Adipose tissue (tissue), 3 donors: Measurements from ENCODE around the gene RBM11. TPM values are rescaled to one million over a fixed set of nuclear protein-coding genes. Genes with fewer than 3 reads are reported as not detected.
"Not testable (repeated sequence)": the region's sequence is repeated elsewhere in the genome, so short reads cannot be mapped to it uniquely, and the experiment has no call there.

Experiments used
- H3K27ac ChIP-seq: one replicate; pipeline ENCODE4 v1.5.1; 2013; ENCODE audit warnings: low read depth, low read length
- WGBS, 3 donors: extraction: QIAGEN DNeasy Blood & Tissue Kit; methylation state at CpG; one replicate each; pipeline ENCODE4 v1.1.7; 2013; 5-methylcytosine and 5-hydroxymethylcytosine counted together
- polyA plus RNA-seq, 3 donors: library from polyadenylated mRNA; stranded (reverse); fragments of 200-250 nt; gene quantifications; one replicate each; pipeline ENCODE4 v1.2.3, GENCODE V29; 2013
- donor health status: healthy with polysubstance abuse.
- donor health status: Bipolar disorder and iron deficiency.
- donor health status: healthy.

The RBM11 gene
- polyA plus RNA-seq = under 1 TPM in 2 of 3 donors, not detected in 1; 0.56 to 0.62 TPM

DNA sequence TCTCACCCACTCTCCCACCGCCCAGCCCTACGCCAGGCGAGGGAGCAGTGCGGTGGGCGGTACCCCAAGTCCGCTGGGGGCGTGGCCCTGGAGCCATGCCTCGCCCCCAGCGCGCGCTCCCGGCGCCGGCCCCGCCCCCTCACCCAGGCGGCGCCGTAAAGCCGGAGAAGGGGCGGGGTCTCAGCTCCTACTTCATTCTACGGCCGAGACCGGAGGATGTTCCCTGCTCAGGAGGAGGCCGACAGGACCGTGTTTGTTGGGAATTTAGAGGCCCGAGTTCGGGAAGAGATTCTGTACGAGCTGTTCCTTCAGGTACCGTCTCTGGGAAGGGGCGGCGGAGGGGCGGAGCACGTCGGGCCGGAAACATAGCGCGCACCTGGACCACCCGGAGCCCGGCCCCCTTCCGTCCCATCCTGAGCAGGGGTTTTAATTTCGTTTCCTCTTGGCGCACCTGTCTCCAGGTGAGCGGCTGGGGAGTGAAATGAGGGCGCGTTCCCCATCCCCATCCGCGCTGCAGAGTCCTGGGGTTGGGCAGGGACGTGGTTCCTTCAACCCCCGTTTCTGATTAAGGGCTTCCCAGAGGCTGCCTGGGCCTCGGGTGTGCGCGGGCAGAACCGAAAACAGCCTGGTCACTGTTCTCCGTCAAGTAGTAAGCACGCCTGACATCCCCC, at the start of gene RBM11:
Gene RBM11 (plus strand): TSS at position 187 of the 671 bp plus-strand sequence. CDS start 30 bp downstream, at position 217.
- H3K27ac ChIP-seq = no peak within 1 kb of the TSS
- WGBS, 3 donors = 1% methylated on average over 55 of the region's 55 CpGs

GRCh38 chr21:14166463-14167223, 49.3 kb upstream of the RBM11 start:
- 78 to 88% (median 87%) methylated on average over 16 of the region's 16 CpGs for WGBS, 3 donors
- H3K27ac ChIP-seq = not testable (repeated sequence)

GRCh38 chr21:14206222-14206621, 9.7 kb upstream of the RBM11 start:
- H3K27ac ChIP-seq = no peak overlapping the region

GRCh38 chr21:14210738-14211137, 5.2 kb upstream of the RBM11 start, which contains the start of gene LIPI:
TSS of gene LIPI (minus strand) at chr21:14210955. CDS start at chr21:14210845, 110 bp downstream.
- WGBS, 3 donors = 79 to 90% (median 88%) methylated on average over 1 of the region's 1 CpG
- no peak within 1 kb of the TSS for H3K27ac ChIP-seq

GRCh38 chr21:14213164-14213563, 2.8 kb upstream of the RBM11 start:
- H3K27ac ChIP-seq = no peak overlapping the region

DNA sequence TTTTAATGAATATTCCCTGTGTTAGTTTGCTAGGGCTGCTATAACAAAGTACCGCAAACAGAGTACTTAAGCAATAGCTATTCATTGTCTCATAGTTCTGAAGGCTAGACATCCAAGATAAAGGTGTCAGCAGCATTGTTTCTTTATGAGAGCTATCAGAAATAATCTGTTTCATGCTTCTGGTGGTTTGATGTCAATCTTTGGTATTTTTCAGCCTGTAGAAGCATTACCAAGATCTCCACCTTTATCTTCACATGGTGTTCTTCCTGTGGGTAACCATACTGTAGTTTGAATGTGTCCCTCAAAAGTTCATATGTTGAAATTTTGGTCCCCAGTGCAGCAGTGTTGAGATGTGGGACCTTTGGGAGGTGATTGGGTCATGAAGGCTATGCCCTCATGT, 7.4 kb downstream of the RBM11 start:
- no peak overlapping the region for H3K27ac ChIP-seq
- WGBS, 3 donors = 86 to 91% (median 90%) methylated on average over 1 of the region's 1 CpG

DNA sequence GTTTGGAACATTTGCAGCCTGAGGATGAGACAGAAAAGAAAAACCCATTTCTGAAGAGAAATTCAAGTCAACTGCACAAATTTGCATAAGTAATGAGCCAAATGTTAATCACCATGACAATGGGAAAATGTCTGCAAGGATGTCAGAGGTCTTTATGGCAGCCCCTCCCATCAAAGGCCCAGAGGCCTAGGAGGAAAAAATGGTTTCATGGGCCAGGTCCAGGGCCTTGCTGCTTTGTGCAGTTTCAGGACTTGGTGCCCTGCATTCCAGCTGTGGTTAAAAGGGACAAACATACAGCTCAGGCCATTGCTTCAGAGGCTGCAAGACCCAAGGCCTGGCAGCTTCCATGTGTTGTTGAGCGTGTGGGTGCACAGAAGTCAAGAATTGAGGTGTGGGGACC, 13.4 kb downstream of the RBM11 start:
- H3K27ac ChIP-seq = no peak overlapping the region
- WGBS, 3 donors = 77 to 85% (median 82%) methylated on average over 1 of the region's 1 CpG

DNA sequence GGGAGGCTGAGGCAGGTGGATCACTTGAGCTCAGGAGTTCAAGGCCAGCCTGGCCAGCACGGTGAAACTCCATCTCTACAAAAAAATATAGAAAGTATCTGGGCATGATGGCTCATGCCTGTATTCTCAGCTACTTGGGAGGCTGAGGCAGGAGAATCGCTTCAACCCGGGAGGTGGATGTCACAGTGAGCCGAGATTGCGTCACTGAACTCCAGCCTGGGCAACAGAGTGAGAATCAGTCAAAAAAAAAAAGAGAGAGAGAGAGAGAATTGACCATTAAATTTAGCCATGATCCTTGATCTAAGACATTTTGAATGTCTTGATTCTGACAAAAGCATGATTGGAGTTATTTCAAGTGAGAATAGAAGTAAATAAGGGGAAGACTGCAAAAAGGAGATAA, 19.1 kb downstream of the RBM11 start:
- no peak overlapping the region for H3K27ac ChIP-seq
- 79 to 83% (median 82%) methylated on average over 5 of the region's 5 CpGs for WGBS, 3 donors

DNA sequence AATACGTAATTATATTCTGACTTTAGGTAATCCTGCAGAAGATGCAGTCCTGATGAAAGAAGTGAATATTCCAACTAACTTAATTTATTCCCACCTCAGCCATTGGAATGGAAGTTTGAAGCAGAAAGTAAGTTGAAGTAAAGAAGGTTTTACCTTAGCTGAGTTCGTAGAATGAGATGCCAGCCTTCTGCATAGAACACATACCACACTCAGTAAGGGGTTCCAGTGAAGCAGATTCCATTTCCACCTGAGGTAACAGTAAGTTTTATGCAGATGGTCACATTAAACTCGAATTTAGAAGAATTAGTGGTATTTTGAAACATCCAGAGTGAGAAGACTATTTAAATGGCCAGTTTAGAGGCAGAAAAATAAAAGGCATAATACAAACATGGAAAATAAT, 20.2 kb downstream of the RBM11 start:
- no peak overlapping the region for H3K27ac ChIP-seq
- WGBS, 3 donors = 38 to 60% (median 56%) methylated on average over 3 of the region's 3 CpGs

DNA sequence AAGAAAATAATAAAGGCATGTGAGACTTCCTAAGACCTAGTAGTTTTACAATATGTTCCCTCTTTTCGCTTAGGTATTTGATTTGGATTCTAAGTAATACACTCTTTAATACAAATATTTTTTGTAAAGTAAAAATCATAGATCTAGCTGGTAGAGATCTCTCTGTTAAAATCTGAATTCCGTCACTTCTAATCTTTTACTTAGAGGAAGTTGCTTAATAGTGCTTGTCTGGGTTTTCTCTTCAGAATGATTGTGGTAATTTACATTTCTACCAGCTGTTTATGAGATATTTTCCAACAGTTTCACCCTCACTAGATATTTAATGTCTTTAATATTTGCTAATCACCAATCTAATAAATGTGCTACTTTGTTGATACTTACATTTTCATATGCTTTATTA, 23.3 kb downstream of the RBM11 start:
- 70 to 90% (median 76%) methylated on average over 2 of the region's 2 CpGs for WGBS, 3 donors

GRCh38 chr21:14241297-14241696, 25.3 kb downstream of the RBM11 start:
- 24 to 54% (median 46%) methylated on average over 2 of the region's 2 CpGs for WGBS, 3 donors
- H3K27ac ChIP-seq = no peak overlapping the region

More for the DNA sequence above, 23.3 kb downstream of the RBM11 start:
- no peak overlapping the region for H3K27ac ChIP-seq

GRCh38 chr21:14243461-14243860, 27.5 kb downstream of the RBM11 start:
- 39 to 78% (median 69%) methylated on average over 1 of the region's 1 CpG for WGBS, 3 donors

DNA sequence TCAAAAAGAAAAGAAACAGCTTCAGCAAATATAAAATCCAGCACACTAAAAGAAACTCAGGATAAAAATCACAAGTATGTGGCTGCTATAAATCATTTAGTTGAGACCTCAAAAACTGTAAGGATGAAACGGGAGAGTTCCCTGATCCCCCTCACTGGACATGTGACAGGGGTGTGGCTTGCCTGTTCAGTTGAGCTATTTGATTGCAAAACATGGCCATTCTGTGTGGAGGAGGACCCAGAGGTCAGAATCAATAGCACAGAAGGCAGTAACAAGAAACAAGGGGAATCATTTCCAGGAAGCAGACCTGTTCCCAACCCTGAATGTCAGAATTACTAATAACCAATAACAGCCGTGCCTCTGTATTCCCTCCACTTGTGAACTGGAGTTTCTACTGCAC, 27.9 kb downstream of the RBM11 start:
- WGBS, 3 donors = 29 to 38% (median 35%) methylated on average over 2 of the region's 2 CpGs
- H3K27ac ChIP-seq = no peak overlapping the region

More at GRCh38 chr21:14243461-14243860, 27.5 kb downstream of the RBM11 start:
- H3K27ac ChIP-seq = no peak overlapping the region

- no peak overlapping the region for H3K27ac ChIP-seq
These were observed 29.0 kb downstream of the RBM11 start for GRCh38 chr21:14244911-14245310.

- H3K27ac ChIP-seq = no peak overlapping the region
These were observed 29.8 kb downstream of the RBM11 start for GRCh38 chr21:14245711-14246110.

DNA sequence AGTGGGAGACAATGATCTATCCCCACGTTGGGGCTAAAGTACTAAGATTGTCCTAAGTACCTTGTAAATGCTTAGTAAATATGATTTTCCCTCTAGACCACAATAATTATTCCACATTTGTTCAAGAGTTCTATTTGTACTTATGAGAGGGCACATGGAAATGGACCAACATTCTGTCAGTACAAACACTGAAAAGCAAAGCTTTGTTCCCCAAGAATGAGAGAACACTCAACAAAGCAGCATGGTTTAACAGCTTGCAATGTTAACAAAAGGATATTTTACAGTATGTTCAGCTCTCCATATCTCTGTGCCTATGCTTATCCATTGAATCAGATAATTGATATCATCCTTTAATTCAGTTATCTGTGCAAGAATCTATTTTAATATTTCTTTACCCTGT, 35.4 kb downstream of the RBM11 start:
- no peak overlapping the region for H3K27ac ChIP-seq
- 21 to 51% (median 46%) methylated on average over 1 of the region's 1 CpG for WGBS, 3 donors

DNA sequence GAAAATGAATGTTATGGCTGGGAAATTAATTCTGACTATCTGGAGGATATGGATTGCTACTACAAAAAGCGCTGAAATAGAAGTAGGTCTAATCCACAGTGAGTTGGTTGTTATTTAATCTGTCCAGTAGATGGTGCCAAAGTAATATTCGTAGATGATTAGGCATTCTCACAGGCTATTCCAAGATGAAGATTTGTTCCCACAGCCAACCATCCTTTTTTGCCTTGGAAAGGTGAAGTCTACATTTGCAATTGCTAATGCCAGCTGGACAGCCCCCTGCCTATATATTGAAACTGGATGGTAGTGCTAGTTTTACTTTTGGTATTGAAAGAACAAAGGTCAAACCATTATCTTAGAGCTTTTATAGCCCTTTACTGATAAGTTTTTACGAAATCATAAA, 43.8 kb downstream of the RBM11 start:
- 15 to 43% (median 34%) methylated on average over 3 of the region's 3 CpGs for WGBS, 3 donors
- no peak overlapping the region for H3K27ac ChIP-seq

- 21 to 48% (median 30%) methylated on average over 1 of the region's 1 CpG for WGBS, 3 donors
- no peak overlapping the region for H3K27ac ChIP-seq
These were observed 44.3 kb downstream of the RBM11 start for GRCh38 chr21:14260174-14260764.

DNA sequence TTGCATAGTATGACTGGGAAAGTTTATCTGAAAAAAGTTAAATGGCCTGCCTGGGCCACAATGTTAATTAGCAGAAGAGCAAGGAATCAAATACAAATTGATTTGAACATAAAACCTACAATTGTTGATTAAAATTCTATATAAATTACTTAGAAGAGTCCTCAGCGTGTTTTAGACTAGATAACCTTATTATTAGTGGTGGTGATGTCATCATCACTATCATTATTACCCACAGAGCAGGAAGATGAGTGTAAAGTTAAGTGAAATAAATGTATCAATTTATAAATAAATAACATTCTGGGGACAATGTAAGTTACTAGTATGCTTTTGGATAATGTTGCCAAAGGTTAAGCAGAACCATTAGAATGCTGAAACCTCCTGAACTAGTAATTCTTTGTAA, 46.1 kb downstream of the RBM11 start:
- no peak overlapping the region for H3K27ac ChIP-seq
- WGBS, 3 donors = 50 to 90% (median 87%) methylated on average over 1 of the region's 1 CpG

- 31 to 43% (median 40%) methylated on average over 1 of the region's 1 CpG for WGBS, 3 donors
- no peak overlapping the region for H3K27ac ChIP-seq
These were observed 47.9 kb downstream of the RBM11 start for GRCh38 chr21:14263879-14264278.
